Suppressor macrophage treated with lipopolysaccharide for 1 hour (primary cell): Measurements from ENCODE around the gene ASAH2B.

Experiments used
- DNase-seq, 3 donors: peaks; one replicate each; pipeline ENCODE4 v3.0.0-alpha.2; 2020 to 2022

Gene ASAH2B

GRCh38 chr10:50799595-50799994 lies 59.9 kb downstream of the ASAH2B start:
- no peak for DNase-seq

- no peak for DNase-seq
These were observed 66.4 kb downstream of the ASAH2B start for GRCh38 chr10:50805981-50806622.

DNA sequence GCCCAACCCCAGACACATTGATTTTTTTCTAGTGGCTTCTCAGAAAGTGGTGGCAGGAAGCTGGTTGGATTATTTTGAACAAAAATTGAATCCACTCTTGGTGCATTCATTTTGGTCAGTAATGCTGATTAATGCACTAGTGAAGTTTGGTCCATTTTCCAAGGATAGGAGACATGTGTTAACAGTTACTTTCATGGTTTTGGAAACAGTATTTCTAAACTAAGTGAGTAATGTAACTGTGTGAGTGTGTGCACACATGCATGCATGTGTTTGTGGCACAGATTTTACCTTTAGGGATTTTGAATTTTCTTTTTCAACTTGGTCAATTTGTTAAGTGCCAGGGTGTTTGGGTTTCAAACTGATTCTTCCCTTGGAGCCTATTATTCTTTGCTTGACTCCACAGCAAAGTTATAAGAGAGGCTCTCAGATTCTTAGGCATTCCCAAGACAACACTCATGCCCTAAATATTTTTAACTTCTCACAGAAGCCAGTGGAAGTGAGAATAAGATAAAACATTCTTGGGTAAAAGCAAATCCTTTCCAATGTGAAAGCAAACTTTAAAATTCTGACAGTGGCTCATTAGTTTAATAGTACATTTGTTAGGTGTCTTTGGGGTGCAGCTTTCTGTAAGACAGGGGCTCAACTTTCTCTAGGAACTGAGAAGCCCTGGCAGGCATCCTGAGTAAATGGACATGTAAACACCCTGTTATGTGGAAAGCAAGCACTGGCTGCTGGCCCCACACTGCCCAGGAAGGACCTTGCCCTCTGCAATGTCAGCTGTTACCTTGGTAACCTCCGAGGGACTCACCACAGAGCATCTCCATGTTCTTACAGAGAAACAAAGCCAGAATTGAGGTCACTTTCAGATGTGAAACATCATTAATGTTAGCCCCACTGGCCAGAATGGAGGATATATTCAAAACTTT lies 68.4 kb downstream of the ASAH2B start:
- DNase-seq: no peak
